Liver (tissue), 9 donors: ENCODE measurements around the gene C1orf21. TPM values are rescaled to one million over a fixed set of nuclear protein-coding genes. Genes with fewer than 3 reads are reported as not detected.

Source experiments
- DNase-seq: peaks from one replicate; pipeline ENCODE4 v3.0.0-alpha.2; 2017; ENCODE audit warnings: low spot score
- H3K27ac ChIP-seq, 2 donors: one replicate each; pipeline ENCODE4 v1.7.0; 2013; ENCODE audit warnings: inconsistent platforms in 2 of 2, low read length in 2 of 2, control low read depth in 1 of 2, low read depth in 1 of 2, mild to moderate bottlenecking in 1 of 2
- H3K27me3 ChIP-seq, 4 donors: one replicate each; pipeline versions ENCODE4 v1.6.1 to v1.7.0; 2013; ENCODE audit warnings: low read length in 3 of 4, inconsistent platforms in 1 of 4, mild to moderate bottlenecking in 1 of 4, moderate library complexity in 1 of 4; ENCODE audit not compliant: control insufficient read depth in 4 of 4, insufficient read depth in 4 of 4
- H3K36me3 ChIP-seq, 4 donors: one replicate each; pipeline versions ENCODE4 v1.6.1 to v1.7.0; 2013; ENCODE audit warnings: low read length in 3 of 4, mild to moderate bottlenecking in 3 of 4, low read depth in 1 of 4, moderate library complexity in 1 of 4; ENCODE audit not compliant: control insufficient read depth in 4 of 4, insufficient read depth in 3 of 4
- H3K4me1 ChIP-seq, 4 donors: one replicate each; pipeline versions ENCODE4 v1.6.1 to v1.7.0; 2013; ENCODE audit warnings: low read length in 3 of 4, mild to moderate bottlenecking in 3 of 4, moderate library complexity in 1 of 4; ENCODE audit not compliant: control insufficient read depth in 4 of 4, insufficient read depth in 4 of 4
- H3K4me3 ChIP-seq, 3 donors: one replicate each; pipeline versions ENCODE4 v1.6.1 to v1.7.0; 2013; ENCODE audit warnings: low read length in 3 of 3, control low read depth in 1 of 3, low read depth in 1 of 3, mild to moderate bottlenecking in 1 of 3
- H3K9ac ChIP-seq, 2 donors: one replicate each; pipeline ENCODE4 v1.7.0; 2013; ENCODE audit warnings: low read length in 2 of 2, mild to moderate bottlenecking in 2 of 2, moderate library complexity in 2 of 2, control low read depth in 1 of 2, low read depth in 1 of 2
- H3K9me3 ChIP-seq, 4 donors: one replicate each; pipeline versions ENCODE4 v1.6.1 to v1.7.0; 2013; ENCODE audit warnings: low read length in 3 of 4; ENCODE audit not compliant: control insufficient read depth in 4 of 4
- ATF3 ChIP-seq: IDR thresholded peaks from 2 replicates; pipeline ENCODE4 v1.6.1; 2016; ENCODE audit warnings: antibody characterized with exemption
- CTCF ChIP-seq: fragments of 150-350 bp; IDR thresholded peaks from 2 replicates; pipeline ENCODE4 v1.5.1; 2017; ENCODE audit warnings: improper control_type of control experiment, low read depth, low read length; ENCODE audit not compliant: missing input control
- EGR1 ChIP-seq, 2 donors: IDR thresholded peaks; 2 replicates each; pipeline ENCODE4 v1.6.1; 2016 to 2018; ENCODE audit warnings: antibody characterized with exemption in 2 of 2, low read depth in 2 of 2
- FOXA1 ChIP-seq: IDR thresholded peaks from 2 replicates; pipeline ENCODE4 v1.6.1; 2016; ENCODE audit warnings: antibody characterized with exemption
- FOXA2 ChIP-seq: IDR thresholded peaks from 2 replicates; pipeline ENCODE4 v1.6.1; 2016; ENCODE audit warnings: antibody characterized with exemption
- GABPA ChIP-seq, 2 donors: IDR thresholded peaks in 1 of 2; conservative IDR thresholded peaks in 1 of 2; 2 replicates each; pipeline ENCODE4 v1.6.1; 2016; ENCODE audit warnings: antibody characterized with exemption in 2 of 2, mild to moderate bottlenecking in 1 of 2, moderate library complexity in 1 of 2
- HNF4A ChIP-seq, 2 donors: conservative IDR thresholded peaks; 2 replicates each; pipeline ENCODE4 v1.6.1; 2016; ENCODE audit warnings: antibody characterized with exemption in 2 of 2, mild to moderate bottlenecking in 2 of 2
- HNF4G ChIP-seq: IDR thresholded peaks from 2 replicates; pipeline ENCODE4 v1.6.1; 2016; ENCODE audit warnings: antibody characterized with exemption
- JUND ChIP-seq, 2 donors: IDR thresholded peaks; 2 replicates each; pipeline ENCODE4 v1.6.1; 2016; ENCODE audit warnings: antibody characterized with exemption in 2 of 2
- MAX ChIP-seq: IDR thresholded peaks from 2 replicates; pipeline ENCODE4 v1.6.1; 2016; ENCODE audit warnings: antibody characterized with exemption
- RAD21 ChIP-seq, 2 donors: IDR thresholded peaks; 2 replicates each; pipeline ENCODE4 v1.6.1; 2016; ENCODE audit warnings: antibody characterized with exemption in 2 of 2, mild to moderate bottlenecking in 2 of 2
- REST ChIP-seq: IDR thresholded peaks from 2 replicates; pipeline ENCODE4 v1.6.1; 2016; ENCODE audit warnings: antibody characterized with exemption, mild to moderate bottlenecking
- SP1 ChIP-seq: IDR thresholded peaks from 2 replicates; pipeline ENCODE4 v1.6.1; 2018; ENCODE audit warnings: antibody characterized with exemption, mild to moderate bottlenecking
- TAF1 ChIP-seq: conservative IDR thresholded peaks from 2 replicates; pipeline ENCODE4 v1.6.1; 2016; ENCODE audit warnings: antibody characterized with exemption, mild to moderate bottlenecking
- YY1 ChIP-seq: IDR thresholded peaks from 2 replicates; pipeline ENCODE4 v1.6.1; 2016; ENCODE audit warnings: antibody characterized with exemption, mild to moderate bottlenecking
- WGBS: extraction: QIAGEN DNeasy Blood & Tissue Kit; methylation state at CpG from one replicate; pipeline ENCODE4 v1.1.7; 2013; 5-methylcytosine and 5-hydroxymethylcytosine counted together
- polyA plus RNA-seq, 2 donors: library from polyadenylated mRNA; stranded (reverse) in 1 of 2; unstranded in 1 of 2; fragments of 200-250 nt in 1 of 2; fragments of >200 nt in 1 of 2; fragmentation: Nextera tagmentation in 1 of 2; extraction: Ambion mirVana in 1 of 2; gene quantifications; one replicate each; pipeline versions ENCODE4 v1.2.1 to v1.2.3, GENCODE V29; 2013 to 2015
- total RNA-seq, 2 donors: library from RNA; depleted of rRNA; stranded (reverse); fragments of >200 nt; gene quantifications; one replicate each; pipeline ENCODE4 v1.2.3, GENCODE V29; 2014
- donor health status: healthy.
- donor health status: healthy.
- donor health status: healthy.
- donor health status: healthy.
- donor health status: healthy.

C1orf21 gene
- total and polyA plus RNA-seq, 4 donors, result 2.3 to 21.3 (median 13.4) TPM

- TF ChIP-seq REST (no peak), EGR1 (IDR thresholded peaks at IDR 0.05; ENCODE audit: low read depth in 2 of 2) (no peak), GABPA (IDR thresholded peaks at IDR 0.05 in 1 of 2, conservative IDR thresholded peaks at IDR 0.05 in 1 of 2) (no peak)
These were observed 56.8 kb downstream of the C1orf21 start (continued) for GRCh38 chr1:184443624-184444023.

GRCh38 chr1:184445997-184446396 lies 59.2 kb downstream of the C1orf21 start:
- H3K9me3 ChIP-seq, result no peaks in the 10 kb centered on the region
- H3K4me3 ChIP-seq, result no peak overlapping the region
- no peaks in the 10 kb centered on the region for H3K27me3 ChIP-seq
- H3K4me1 ChIP-seq, result no peaks in the 10 kb centered on the region
- H3K27ac ChIP-seq, result no peak overlapping the region
- no peaks in the 10 kb centered on the region for H3K36me3 ChIP-seq
- H3K9ac ChIP-seq, result no peak overlapping the region
- 94% methylated on average over 4 of the region's 4 CpGs for WGBS
- DNase-seq, result no peak
- TF ChIP-seq HNF4G, result no peak
- no peak for TF ChIP-seq CTCF
- TF ChIP-seq YY1, result no peak
- no peak for TF ChIP-seq MAX
- TF ChIP-seq ATF3, result no peak
- TF ChIP-seq FOXA2, result no peak

GRCh38 chr1:184447651-184448185 lies 60.9 kb downstream of the C1orf21 start:
- no peaks in the 10 kb centered on the region for H3K27me3 ChIP-seq
- no peak for DNase-seq
- H3K36me3 ChIP-seq, result no peaks in the 10 kb centered on the region
- 95% methylated on average over 6 of the region's 6 CpGs for WGBS
- H3K4me3 ChIP-seq, result no peak overlapping the region
- no peaks in the 10 kb centered on the region for H3K9me3 ChIP-seq
- no peaks in the 10 kb centered on the region for H3K4me1 ChIP-seq
- no peak overlapping the region for H3K9ac ChIP-seq
- no peak overlapping the region for H3K27ac ChIP-seq
- TF ChIP-seq HNF4A (conservative IDR thresholded peaks at IDR 0.05), result no peak
- no peak for TF ChIP-seq SP1
- no peak for TF ChIP-seq FOXA2
- no peak for TF ChIP-seq YY1
- no peak for TF ChIP-seq RAD21 (IDR thresholded peaks at IDR 0.05)
- no peak for TF ChIP-seq FOXA1
- no peak for TF ChIP-seq EGR1 (IDR thresholded peaks at IDR 0.05; ENCODE audit: low read depth in 2 of 2)
- TF ChIP-seq TAF1, result no peak
- no peak for TF ChIP-seq GABPA (IDR thresholded peaks at IDR 0.05 in 1 of 2, conservative IDR thresholded peaks at IDR 0.05 in 1 of 2)
- TF ChIP-seq JUND (IDR thresholded peaks at IDR 0.05), result no peak
- no peak for TF ChIP-seq ATF3
- TF ChIP-seq HNF4G, result no peak
